Heart left ventricle (tissue), 16 donors: Measurements from ENCODE around the gene KLRF2. TPM values are rescaled to one million over a fixed set of nuclear protein-coding genes. Genes with fewer than 3 reads are reported as not detected.
"Not testable (repeated sequence)": the region's sequence is repeated elsewhere in the genome, so short reads cannot be mapped to it uniquely, and the experiment has no call there.

Experiments used
- ATAC-seq, 4 donors: fragments of 200-7000 bp; cut with Tn5 transposase; one replicate each; pipeline ENCODE4 v1.9.1; 2020 to 2022; ENCODE audit warnings: moderate library complexity in 4 of 4, mild to moderate bottlenecking in 3 of 4, moderate number of reproducible peaks in 1 of 4
- DNase-seq, 5 donors: peaks; one replicate each; pipeline ENCODE4 v3.0.0-alpha.2; 2020
- H3K27ac ChIP-seq, 12 donors: fragments of 200-600 bp; sonication (generic) in 4 of 12; one replicate each; pipeline versions ENCODE4 v1.5.0 to v1.8.0; 2016 to 2022; ENCODE audit warnings: mild to moderate bottlenecking in 2 of 12
- H3K27me3 ChIP-seq, 9 donors: fragments of 200-600 bp; sonication (generic) in 2 of 9; one replicate each; pipeline versions ENCODE4 v1.5.1 to v1.8.0; 2016 to 2022; ENCODE audit warnings: mild to moderate bottlenecking in 3 of 9
- H3K36me3 ChIP-seq, 9 donors: fragments of 200-600 bp; sonication (generic) in 2 of 9; one replicate each; pipeline versions ENCODE4 v1.5.0 to v1.8.0; 2018 to 2022; ENCODE audit warnings: mild to moderate bottlenecking in 2 of 9
- H3K4me1 ChIP-seq, 12 donors: fragments of 200-600 bp; sonication (generic) in 4 of 12; one replicate each; pipeline versions ENCODE4 v1.5.0 to v1.8.0; 2016 to 2022; ENCODE audit warnings: mild to moderate bottlenecking in 3 of 12
- H3K4me3 ChIP-seq, 12 donors: fragments of 200-600 bp; sonication (generic) in 4 of 12; one replicate each; pipeline versions ENCODE4 v1.5.0 to v1.8.0; 2017 to 2022; ENCODE audit warnings: mild to moderate bottlenecking in 9 of 12, moderate library complexity in 4 of 12
- H3K9me3 ChIP-seq, 12 donors: fragments of 200-600 bp; sonication (generic) in 4 of 12; one replicate each; pipeline versions ENCODE4 v1.5.0 to v1.8.0; 2016 to 2022; ENCODE audit warnings: mild to moderate bottlenecking in 1 of 12
- CTCF ChIP-seq, 12 donors: fragments of 200-600 bp; sonication (generic) in 4 of 12; IDR thresholded peaks; one replicate each; pipeline versions ENCODE4 v1.5.0 to v1.8.0; 2018 to 2022; ENCODE audit warnings: antibody characterized with exemption in 12 of 12, mild to moderate bottlenecking in 5 of 12
- POLR2A ChIP-seq, 2 donors: fragments of 450-650 bp; IDR thresholded peaks; one replicate each; pipeline ENCODE4 v1.6.1; 2017; ENCODE audit warnings: antibody characterized with exemption in 2 of 2, mild to moderate bottlenecking in 2 of 2, moderate library complexity in 2 of 2
- WGBS, 4 donors: extraction: QIAGEN DNeasy Blood & Tissue Kit in 2 of 4; methylation state at CpG; one replicate each; pipeline versions ENCODE4 v1.1.5 to v1.1.7; 2013 to 2018; 5-methylcytosine and 5-hydroxymethylcytosine counted together
- intact Hi-C, 10 donors: fragments of 100-400 bp; cut with DNase I; formaldehyde crosslinking; loops; one replicate each; pipeline versions ENCODE4 v1.11.1 to v1.14.2; 2022
- polyA plus RNA-seq, 2 donors: library from polyadenylated mRNA; stranded (reverse); fragments of 200-250 nt; gene quantifications; one replicate each; pipeline ENCODE4 v1.2.3, GENCODE V29; 2013
- total RNA-seq, 9 donors: library from RNA; depleted of rRNA in 2 of 9; stranded (reverse); fragments of >200 nt in 2 of 9; fragmentation: NEBNext Ultra II Directional in 3 of 9; extraction: Animal tissue kit (Norgen Biotek cat#: 25700) in 3 of 9; gene quantifications; one replicate each; pipeline versions ENCODE4 v1.1.0 to v1.2.4, GENCODE V29; 2016 to 2023
- donor health status: ischemic (EF 13 %, LVEDD 7.1; RV severe dilation, severe dysfunction).
- donor health status: healthy with polysubstance abuse.
- donor health status: DM: no; HTN: yes; CAD: no.
- donor health status: DM: no; HTN: no; CAD: no.
- donor health status: ischemic (EF 25% LVEDD 6.9; RV normal size, moderate dysfunction).
- donor health status: ischemic (EF 25% LVEDD 5.7; RV mildly dilated, moderate dysfunction).
- donor health status: healthy.
- donor health status: DM: yes; HTN: yes; CAD: no.
- donor health status: ischemic (EF 35%, LVEDD 5.7; RV mildly dilated, moderate dysfunction).
- donor health status: nonischemic (EF 11% LVEDD 7.7; RV severe dilation, severe dysfunction).
- donor health status: DM: yes; HTN: yes; CAD: no.
- donor health status: PGD.
- donor health status: ischemic (EF 29% LVEDD 5.4; RV normal size, mild dysfunction).
- donor health status: nonischemic (EF 23%, LVEDD 6.1; RV moderate dilation, normal function).

Gene KLRF2
- total and polyA plus RNA-seq, 11 donors, result not detected

- WGBS, 4 donors, result 84 to 96% (median 90%) methylated on average over 3 of the region's 3 CpGs
- Histone ChIP-seq H3K27ac (no peak overlapping the region), H3K27me3 (no peaks in the 10 kb centered on the region), H3K36me3 (no peaks in the 10 kb centered on the region), H3K4me3 (no peak overlapping the region), H3K4me1 (peaks cover 0 to 14% (median 2%) of the 10 kb centered on the region in 12 donors), H3K9me3 (no peaks in the 10 kb centered on the region)
- intact Hi-C loops, result no loop called here
- no peak for DNase-seq
- no peak for TF ChIP-seq POLR2A (IDR thresholded peaks at IDR 0.05)
- TF ChIP-seq CTCF (IDR thresholded peaks at IDR 0.05), result no peak
- ATAC-seq, result no peak
These were observed 9.1 kb upstream of the KLRF2 start for GRCh38 chr12:9872162-9872561.

- intact Hi-C loops, result no loop called here
- peaks cover 0 to 14% (median 2%) of the 10 kb centered on the region in 12 donors for H3K4me1 ChIP-seq
- ATAC-seq (no peak), DNase-seq (peak in 1 of 5 donors; percentile 20)
- TF ChIP-seq POLR2A (IDR thresholded peaks at IDR 0.05), result no peak
- WGBS, 4 donors, result 64 to 78% (median 67%) methylated on average over 10 to 11 of the region's 11 CpGs
- H3K36me3 ChIP-seq, result no peaks in the 10 kb centered on the region
- H3K27me3 ChIP-seq, result no peaks in the 10 kb centered on the region
- H3K9me3 ChIP-seq, result no peaks in the 10 kb centered on the region
- no peak overlapping the region for H3K4me3 ChIP-seq
- no peak overlapping the region for H3K27ac ChIP-seq
These were observed 8.5 kb upstream of the KLRF2 start for GRCh38 chr12:9872742-9873141.

GRCh38 chr12:9876120-9876519, 5.2 kb upstream of the KLRF2 start:
- ATAC-seq, result not testable (repeated sequence)
- WGBS, 4 donors, result 96 to 98% (median 97%) methylated on average over 10 to 26 of the region's 26 CpGs

GRCh38 chr12:9880532-9881078, 684 bp upstream of the KLRF2 start:
- no peak for ATAC-seq
- H3K27me3 ChIP-seq, result no peaks in the 10 kb centered on the region
- no peaks in the 10 kb centered on the region for H3K4me1 ChIP-seq
- H3K27ac ChIP-seq, result no peak overlapping the region
- H3K9me3 ChIP-seq, result no peaks in the 10 kb centered on the region
- intact Hi-C loops, result no loop called here
- no peaks in the 10 kb centered on the region for H3K36me3 ChIP-seq
- DNase-seq, result no peak
- no peak overlapping the region for H3K4me3 ChIP-seq
- TF ChIP-seq POLR2A (IDR thresholded peaks at IDR 0.05), result no peak
- TF ChIP-seq CTCF (IDR thresholded peaks at IDR 0.05), result no peak
- WGBS, 4 donors, result 83 to 89% (median 87%) methylated on average over 4 of the region's 4 CpGs

More at GRCh38 chr12:9876120-9876519, 5.2 kb upstream of the KLRF2 start:
- H3K4me1 ChIP-seq, intact Hi-C loops, H3K9me3 ChIP-seq, H3K36me3 ChIP-seq, H3K27me3 ChIP-seq, H3K4me3 ChIP-seq, H3K27ac ChIP-seq, DNase-seq: not testable (repeated sequence)

GRCh38 chr12:9881988-9882387, 699 bp downstream of the KLRF2 start:
- TF ChIP-seq CTCF (IDR thresholded peaks at IDR 0.05) (no peak), POLR2A (IDR thresholded peaks at IDR 0.05) (no peak)
- H3K27ac ChIP-seq, result no peak overlapping the region
- no peaks in the 10 kb centered on the region for H3K9me3 ChIP-seq
- 92 to 93% (median 93%) methylated on average over 5 of the region's 5 CpGs for WGBS, 4 donors
- ATAC-seq (no peak), DNase-seq (no peak)
- intact Hi-C loops, result no loop called here
- no peak overlapping the region for H3K4me3 ChIP-seq
- H3K27me3 ChIP-seq, result no peaks in the 10 kb centered on the region
- H3K4me1 ChIP-seq, result no peaks in the 10 kb centered on the region
- H3K36me3 ChIP-seq, result no peaks in the 10 kb centered on the region
